Activated gamma-delta T cell treated with Interleukin-2 at 50 U/mL for 16 hours (primary cell): ENCODE measurements around the gene VPS18.

Source experiments
- DNase-seq: peaks from one replicate; pipeline ENCODE4 v3.0.0-alpha.2; 2020

Gene VPS18

GRCh38 chr15:40869686-40870085, 24.6 kb upstream of the VPS18 start:
- no peak for DNase-seq

DNA sequence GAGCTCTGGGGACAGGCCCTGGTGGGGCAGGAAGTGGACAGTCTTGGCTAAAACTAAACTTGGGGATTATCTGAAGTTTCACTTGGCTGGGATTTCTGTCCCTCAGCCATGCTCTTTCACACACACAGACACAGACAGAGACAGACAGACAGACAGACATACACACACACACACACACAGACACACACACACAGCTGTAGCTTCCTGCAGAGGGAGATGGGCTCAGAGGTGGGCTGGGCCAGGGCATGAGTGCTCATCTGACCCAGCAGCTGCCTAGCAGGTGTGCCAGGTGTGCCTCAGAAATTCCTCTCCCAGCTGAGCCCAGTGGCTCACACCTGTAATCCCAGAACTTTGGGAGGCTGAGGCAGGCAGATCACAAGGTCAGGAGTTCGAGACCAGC, 23.5 kb upstream of the VPS18 start:
- no peak for DNase-seq

DNA sequence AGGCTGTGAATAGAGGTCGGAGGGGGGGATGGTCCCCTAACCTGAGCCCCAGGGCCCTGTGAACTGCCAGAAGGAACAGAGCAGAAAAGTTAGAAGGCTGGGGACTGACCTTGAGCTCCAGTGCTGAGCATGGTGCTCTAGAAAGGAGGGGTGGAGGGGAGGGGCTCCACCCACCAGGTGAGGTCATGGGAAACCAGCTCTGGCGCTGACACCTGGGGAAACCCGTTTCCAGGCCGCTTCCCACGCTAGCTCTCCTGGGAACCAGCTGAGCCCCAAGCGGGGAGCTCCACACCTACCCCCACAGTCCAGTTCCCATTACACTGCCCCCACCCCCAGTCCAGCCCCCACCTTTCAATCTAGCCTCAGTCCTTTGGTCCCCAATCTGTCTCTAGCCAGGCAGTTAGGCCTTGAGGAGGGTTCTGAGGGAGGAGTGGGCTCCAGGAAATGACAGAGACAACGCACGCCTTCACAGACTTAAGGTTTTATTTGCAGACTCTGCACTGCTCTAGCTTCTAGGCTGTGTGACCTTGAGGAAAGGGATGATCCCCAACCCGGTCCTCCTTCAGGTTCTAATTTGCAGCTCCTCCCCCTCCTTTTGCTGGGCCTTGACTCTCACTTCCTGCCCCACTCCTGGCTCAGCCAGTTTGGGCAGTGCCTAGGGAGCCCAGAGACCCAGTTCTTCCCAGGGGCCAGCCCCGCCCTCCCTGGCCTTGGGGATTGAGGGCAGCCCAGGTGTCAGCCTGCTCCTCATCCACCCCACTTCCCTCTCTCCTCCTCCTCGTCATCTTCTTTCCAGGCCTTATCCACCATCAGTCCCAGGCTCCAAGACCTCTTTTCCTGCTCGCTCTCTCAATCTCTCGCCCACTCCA, 22.3 kb upstream of the VPS18 start:
- no peak for DNase-seq

DNA sequence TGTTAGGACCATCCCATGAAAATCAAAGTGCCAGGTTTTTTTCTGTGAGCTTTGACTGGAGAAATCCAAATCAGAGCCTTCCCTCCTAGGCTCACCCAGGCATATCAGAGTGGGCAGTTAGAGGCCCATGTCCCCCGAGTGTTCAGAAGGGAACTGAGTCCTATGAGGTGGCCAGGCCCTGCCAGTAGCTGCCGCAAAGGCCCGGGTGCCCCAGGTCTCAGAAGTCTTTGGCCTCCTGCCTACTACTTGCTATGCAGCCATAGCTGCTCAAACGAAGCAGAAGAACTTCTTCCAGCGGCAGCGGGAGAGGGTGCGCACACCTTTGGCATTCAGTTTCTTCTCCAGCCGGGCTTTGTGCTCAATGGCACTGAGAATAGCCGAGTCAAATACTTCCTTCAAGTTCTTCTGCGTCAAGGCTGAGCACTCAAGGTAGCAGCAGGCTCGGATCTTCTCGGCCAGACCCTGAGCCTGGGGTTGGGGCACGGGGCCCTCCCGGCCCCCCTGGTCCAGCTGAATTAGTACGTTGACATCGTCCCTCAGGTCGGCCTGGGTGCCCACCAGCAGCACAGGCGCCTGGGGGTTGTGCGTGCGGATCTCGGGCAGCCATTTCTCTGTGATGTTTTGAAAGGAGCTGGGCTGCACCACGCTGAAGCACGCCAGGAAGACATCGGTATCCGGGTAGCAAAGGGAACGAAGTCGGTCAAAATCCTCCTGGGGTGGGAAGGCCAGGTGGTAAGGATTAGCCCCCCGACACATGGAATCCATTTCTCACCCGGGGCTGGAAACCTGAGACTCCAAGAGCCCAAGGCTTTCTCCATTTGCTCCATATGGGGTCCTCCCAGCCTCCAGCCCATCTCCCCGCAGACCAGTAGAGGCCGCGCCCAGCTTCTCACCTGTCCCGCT, 21.2 kb upstream of the VPS18 start:
- no peak for DNase-seq

DNA sequence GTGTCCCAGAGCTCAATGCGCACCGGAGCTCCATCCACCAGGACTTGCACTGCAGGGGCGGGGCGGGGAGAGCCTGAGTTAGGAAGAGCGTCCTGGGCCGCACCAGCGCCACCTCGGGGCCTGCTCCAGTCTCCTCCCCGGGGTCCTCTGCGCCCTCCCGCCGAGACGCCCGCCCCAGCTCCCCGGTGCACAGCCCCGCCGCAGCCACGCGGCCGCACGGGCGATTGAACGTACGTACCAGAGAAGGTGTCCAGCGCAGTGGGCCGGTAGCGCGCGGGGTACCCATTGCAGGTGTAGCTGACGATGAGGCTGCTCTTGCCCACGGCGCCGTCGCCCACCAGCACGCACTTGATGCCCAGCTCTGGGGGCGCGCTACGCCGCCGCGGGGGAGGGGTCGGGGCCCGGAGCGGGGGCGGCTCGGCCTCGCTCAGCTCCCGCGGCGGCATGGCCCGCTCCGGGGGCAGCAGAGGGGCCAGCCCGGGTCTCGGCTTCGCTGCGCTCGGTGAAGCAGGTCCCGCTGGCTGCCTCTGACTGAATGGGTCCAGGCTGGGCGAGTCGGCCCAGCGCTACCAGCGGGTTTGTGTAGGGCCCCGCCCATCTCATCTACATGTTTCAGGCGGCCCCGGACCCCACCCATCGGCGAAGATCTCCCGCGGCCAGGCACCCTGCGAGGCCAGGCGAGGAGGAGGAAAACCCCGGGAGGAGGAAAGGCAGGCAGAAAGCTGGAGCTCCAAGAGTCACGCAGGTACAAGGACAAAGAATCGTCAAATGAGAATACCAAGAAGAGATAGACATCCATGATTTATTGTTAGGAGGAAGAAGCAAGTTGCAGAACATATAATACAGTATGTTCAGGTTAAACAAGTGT, 20.3 kb upstream of the VPS18 start, which contains the start of gene RHOV:
RHOV (minus strand) TSS at position 541 of the 868 bp plus-strand sequence; CDS start at position 446, 95 bp downstream.
- peak; percentile 41 for DNase-seq

DNA sequence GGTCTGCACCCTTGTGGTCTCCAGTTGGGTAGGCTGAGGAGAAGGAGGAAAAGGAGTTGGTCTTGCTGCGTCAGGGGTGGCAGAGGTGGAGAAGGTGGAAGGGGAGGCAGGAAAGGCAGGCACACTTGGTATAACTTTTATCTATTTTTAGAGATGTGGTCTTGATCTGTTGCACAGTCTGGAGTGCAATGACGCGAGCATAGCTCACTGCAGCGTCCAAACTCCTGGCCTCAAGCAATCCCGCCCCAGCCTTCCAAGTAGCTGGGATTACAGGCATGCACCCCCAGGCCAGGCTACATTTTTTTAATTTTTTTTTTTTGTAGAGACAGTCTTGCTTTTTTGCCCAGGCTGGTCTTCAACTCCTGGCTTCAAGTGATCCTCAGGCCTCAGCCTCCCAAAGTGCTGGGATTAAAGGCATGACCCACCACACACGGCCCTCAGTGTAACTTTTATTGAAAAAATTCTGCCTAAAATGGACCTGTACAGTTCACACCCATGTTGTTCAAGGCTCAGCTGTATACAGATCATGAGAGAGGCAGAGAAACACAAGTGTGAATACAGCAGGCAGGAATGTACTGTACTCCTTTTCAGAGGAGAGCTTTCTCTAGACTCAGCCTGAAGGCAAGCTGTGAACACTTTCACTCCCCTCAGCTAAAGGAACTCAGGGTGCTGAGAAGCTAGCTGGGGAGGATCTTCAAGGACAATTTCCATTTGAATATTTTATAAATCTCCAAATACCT, 18.1 kb upstream of the VPS18 start:
- no peak for DNase-seq

DNA sequence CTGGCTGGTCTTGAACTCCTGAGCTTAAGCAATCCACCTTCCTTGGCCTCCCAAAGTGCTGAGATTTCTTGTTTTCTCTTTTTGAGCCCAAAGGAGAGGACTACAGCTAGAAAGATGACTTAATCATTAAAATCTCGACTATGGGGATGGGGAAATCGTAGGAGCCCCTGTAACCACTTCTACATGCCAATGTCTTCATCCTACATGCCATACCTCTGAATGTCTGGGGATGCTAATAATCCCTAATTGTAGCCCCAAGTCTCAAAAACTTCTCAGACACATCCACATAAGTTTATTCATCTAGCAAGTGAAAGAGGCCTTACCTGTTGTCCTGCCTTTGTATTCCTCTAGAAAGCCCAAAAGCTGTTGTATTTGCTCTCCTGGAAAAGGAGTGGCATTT, 16.6 kb upstream of the VPS18 start:
- DNase-seq: no peak

- no peak for DNase-seq
Observed at GRCh38 chr15:40878785-40879184, 15.5 kb upstream of the VPS18 start.

DNA sequence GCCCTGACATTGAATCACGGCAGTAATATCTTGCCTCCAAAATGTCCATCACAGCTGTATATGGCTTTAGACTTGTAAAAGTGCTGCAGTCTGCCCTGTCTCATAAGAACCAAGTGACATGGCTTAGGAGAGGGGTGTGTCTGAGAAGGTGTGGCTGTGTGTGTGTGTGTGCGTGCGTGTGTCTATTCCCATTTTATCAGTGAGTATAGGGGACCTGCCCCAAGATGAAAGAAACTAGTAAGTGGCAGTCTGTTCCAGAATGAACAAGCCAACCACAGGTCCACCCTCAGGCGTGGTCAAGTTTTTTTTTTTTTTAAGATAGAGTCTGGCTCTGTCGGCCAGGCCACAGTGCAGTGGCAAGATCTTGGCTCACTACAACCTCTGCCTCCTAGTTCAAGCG, 14.6 kb upstream of the VPS18 start:
- DNase-seq: no peak

DNA sequence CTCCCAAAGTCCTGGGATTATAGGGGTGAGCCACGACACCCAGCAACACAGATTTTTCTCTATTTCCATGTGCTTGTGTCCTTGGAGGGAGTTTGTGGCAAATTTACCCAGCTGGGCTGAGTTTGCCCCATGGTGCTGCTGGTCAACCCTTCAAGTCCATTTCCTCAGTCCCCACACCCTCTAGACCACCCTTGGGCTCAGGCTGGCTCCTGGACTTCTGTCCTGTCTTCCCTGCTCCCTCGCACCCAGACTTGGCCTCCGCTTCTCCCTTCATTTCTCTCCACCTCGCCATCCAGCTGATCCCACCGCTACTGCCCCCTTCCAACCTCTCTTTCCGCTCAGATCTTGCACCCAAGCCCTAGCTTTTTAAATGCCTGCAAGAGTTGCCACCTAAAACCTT, 12.9 kb upstream of the VPS18 start:
- no peak for DNase-seq

DNA sequence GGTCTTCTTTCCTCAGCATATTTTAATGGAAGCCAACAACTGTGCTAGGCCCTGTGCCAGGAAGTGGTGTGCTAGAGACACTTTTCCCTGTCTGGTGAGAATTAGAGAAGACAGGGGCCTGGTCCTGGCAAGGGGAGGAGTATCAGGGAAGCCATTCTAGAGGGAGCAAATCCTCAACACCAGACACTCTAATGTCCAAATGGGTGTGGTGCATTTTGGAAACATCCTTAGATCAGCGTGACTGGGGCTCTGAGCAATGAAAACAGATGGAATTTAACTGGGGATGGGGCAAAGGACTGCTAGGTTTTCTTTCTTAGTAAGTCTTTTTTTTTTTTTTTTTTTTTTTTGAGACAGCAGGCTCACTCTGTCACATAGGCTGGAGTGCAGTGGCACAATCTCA, 7.7 kb upstream of the VPS18 start:
- DNase-seq: no peak

- no peak for DNase-seq
Observed at GRCh38 chr15:40889112-40889511, 5.1 kb upstream of the VPS18 start.

DNA sequence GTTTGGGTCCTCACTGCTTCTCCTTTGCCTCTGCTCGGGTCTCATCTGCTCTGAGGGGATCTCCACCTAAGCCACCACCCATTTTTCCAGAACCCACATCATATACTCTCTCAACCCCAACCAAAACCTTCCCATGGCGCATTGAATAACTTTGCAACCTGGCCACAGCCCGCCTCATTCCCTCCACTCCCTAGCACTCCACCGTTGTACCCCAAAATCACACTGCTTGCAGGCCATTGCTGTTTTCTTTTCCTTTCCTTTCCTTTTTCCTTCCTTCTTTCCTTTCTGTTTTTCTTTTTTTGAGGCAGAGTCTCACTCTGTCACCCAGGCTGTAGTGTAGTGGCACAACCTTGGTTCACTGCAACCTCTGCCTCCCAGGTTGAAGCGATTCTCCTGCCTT, 3.1 kb upstream of the VPS18 start:
- DNase-seq: no peak

- no peak for DNase-seq
Observed at GRCh38 chr15:40891810-40892446, 2.3 kb upstream of the VPS18 start.

- no peak for DNase-seq
Observed at GRCh38 chr15:40892447-40893012, 1.7 kb upstream of the VPS18 start.

DNA sequence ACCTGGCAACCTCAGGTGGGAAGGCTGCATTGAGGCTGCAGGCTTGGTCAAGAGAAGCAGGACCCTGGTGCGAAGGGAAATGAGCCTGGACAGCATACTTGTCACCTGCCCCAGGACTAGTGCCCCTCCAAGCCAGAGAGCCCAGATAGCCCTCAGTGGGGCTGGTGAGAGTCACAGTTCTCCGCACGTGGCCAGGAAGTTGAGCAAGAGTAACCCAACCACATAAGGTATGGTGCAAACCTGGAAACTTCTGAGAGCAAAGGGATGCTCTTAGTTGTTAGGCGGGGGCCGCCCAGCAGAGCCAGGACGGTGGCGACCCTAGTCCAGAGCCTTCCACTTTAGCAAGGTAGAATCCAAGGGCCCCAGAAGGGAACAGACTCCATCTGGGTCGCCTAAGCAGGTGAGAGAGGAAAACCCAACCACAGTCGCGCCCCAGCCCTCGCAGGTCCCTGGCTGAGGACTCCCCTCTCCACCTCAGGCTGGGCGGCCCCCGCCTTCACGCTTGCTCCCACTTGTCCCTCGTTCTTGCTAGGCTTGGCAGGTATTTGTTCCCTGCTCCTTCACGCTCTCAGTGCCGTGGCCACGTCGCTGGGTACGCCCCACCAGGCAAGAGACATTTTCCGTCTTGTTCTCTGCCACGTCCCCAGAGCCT, 1.1 kb upstream of the VPS18 start:
- no peak for DNase-seq

DNA sequence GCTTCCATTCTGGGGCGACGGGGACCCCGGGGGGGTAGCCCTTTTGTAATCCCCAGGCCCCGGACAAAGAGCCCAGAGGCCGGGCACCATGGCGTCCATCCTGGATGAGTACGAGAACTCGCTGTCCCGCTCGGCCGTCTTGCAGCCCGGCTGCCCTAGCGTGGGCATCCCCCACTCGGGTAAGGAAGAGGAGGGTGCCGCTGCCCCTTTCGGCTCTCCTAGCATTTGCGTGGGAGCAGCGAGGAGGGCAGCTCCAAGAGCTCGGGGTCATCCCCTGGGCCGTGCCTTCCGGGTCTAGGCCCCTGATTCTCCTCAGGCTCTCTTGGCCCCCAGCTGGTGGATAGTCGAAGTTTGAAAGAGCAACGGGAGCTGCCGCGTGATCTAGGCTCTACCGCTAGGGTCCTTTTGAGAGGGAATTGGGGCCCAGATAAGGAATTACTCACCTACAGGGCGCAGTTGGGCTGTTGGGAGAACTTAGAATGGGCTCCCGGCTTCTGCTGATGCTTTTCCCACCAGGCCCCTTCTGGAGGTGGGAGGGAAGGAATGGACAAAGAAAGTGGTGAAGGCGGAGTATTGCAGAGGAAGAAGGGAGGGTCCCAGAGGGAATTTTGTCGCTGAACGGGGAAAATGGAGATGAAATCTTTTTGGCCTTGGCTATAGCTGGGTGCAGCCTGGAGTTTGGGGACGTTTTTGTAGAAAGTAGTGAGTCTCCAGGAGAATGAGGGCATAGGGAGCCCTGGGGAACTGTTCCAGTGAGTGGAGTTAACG, 615 bp downstream of the VPS18 start:
- DNase-seq: peak; percentile 49

DNA sequence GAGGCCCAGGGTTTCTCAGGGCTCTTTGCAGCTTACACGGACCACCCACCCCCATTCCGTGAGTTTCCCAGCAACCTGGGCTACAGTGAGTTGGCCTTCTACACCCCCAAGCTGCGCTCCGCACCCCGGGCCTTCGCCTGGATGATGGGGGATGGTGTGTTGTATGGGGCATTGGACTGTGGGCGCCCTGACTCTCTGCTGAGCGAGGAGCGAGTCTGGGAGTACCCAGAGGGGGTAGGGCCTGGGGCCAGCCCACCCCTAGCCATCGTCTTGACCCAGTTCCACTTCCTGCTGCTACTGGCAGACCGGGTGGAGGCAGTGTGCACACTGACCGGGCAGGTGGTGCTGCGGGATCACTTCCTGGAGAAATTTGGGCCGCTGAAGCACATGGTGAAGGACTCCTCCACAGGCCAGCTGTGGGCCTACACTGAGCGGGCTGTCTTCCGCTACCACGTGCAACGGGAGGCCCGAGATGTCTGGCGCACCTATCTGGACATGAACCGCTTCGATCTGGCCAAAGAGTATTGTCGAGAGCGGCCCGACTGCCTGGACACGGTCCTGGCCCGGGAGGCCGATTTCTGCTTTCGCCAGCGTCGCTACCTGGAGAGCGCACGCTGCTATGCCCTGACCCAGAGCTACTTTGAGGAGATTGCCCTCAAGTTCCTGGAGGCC, 5.4 kb downstream of the VPS18 start:
- no peak for DNase-seq
